ENCODE results near the gene NHS. TPM values are rescaled to one million over a fixed set of nuclear protein-coding genes. Genes with fewer than 3 reads are reported as not detected.

The NHS gene
- total RNA-seq, 1 donor = 10.5 TPM

- H3K79me2 ChIP-seq (ENCODE audit: insufficient read depth, low read length) = no peaks in the 10 kb centered on the region
- no peaks in the 10 kb centered on the region for H3K36me3 ChIP-seq (ENCODE audit: insufficient read depth, low read length)
- H3K4me2 ChIP-seq (ENCODE audit: insufficient read depth, low read length) = no peak overlapping the region
- H4K20me1 ChIP-seq (ENCODE audit: insufficient read depth, low read length) = peaks cover 10% of the 10 kb centered on the region
- TF ChIP-seq CTCF (IDR thresholded peaks at IDR 0.05; ENCODE audit: extremely low read depth, low read depth, low read length) = no peak
- no peak overlapping the region for H2AFZ ChIP-seq (ENCODE audit: low read length)
- H3K4me1 ChIP-seq (ENCODE audit: insufficient read depth, low read length) = peaks cover 3% of the 10 kb centered on the region
- no peak overlapping the region for H3K27ac ChIP-seq (ENCODE audit: low read depth, low read length)
- no peak for DNase-seq (ENCODE audit: insufficient read length, low spot score, missing footprints)
- H3K27me3 ChIP-seq (ENCODE audit: insufficient read depth, low read length) = no peaks in the 10 kb centered on the region
- H3K4me3 ChIP-seq (ENCODE audit: insufficient read depth, low read length) = no peak overlapping the region
- H3K9me3 ChIP-seq (ENCODE audit: low read depth, low read length) = no peaks in the 10 kb centered on the region
These were observed 281.6 kb downstream of the NHS start for GRCh38 chrX:17656556-17656955.

GRCh38 chrX:17662391-17662790, 287.4 kb downstream of the NHS start:
- no peak for DNase-seq (ENCODE audit: insufficient read length, low spot score, missing footprints)
- H3K4me1 ChIP-seq (ENCODE audit: insufficient read depth, low read length) = no peaks in the 10 kb centered on the region
- no peak for TF ChIP-seq CTCF (IDR thresholded peaks at IDR 0.05; ENCODE audit: extremely low read depth, low read depth, low read length)
- no peaks in the 10 kb centered on the region for H3K79me2 ChIP-seq (ENCODE audit: insufficient read depth, low read length)
- no peaks in the 10 kb centered on the region for H3K9me3 ChIP-seq (ENCODE audit: low read depth, low read length)
- H3K4me3 ChIP-seq (ENCODE audit: insufficient read depth, low read length) = no peak overlapping the region
- H2AFZ ChIP-seq (ENCODE audit: low read length) = no peak overlapping the region
- H3K27ac ChIP-seq (ENCODE audit: low read depth, low read length) = no peak overlapping the region
- H3K27me3 ChIP-seq (ENCODE audit: insufficient read depth, low read length) = no peaks in the 10 kb centered on the region
- H3K36me3 ChIP-seq (ENCODE audit: insufficient read depth, low read length) = no peaks in the 10 kb centered on the region
- no peak overlapping the region for H3K4me2 ChIP-seq (ENCODE audit: insufficient read depth, low read length)
- peaks cover 10% of the 10 kb centered on the region for H4K20me1 ChIP-seq (ENCODE audit: insufficient read depth, low read length)

- no peak for DNase-seq (ENCODE audit: insufficient read length, low spot score, missing footprints)
- TF ChIP-seq CTCF (IDR thresholded peaks at IDR 0.05; ENCODE audit: extremely low read depth, low read depth, low read length) = no peak
- Histone ChIP-seq H2AFZ (ENCODE audit: low read length) (no peak overlapping the region), H3K4me2 (ENCODE audit: insufficient read depth, low read length) (no peak overlapping the region), H3K27ac (ENCODE audit: low read depth, low read length) (no peak overlapping the region), H3K36me3 (ENCODE audit: insufficient read depth, low read length) (no peaks in the 10 kb centered on the region), H3K27me3 (ENCODE audit: insufficient read depth, low read length) (no peaks in the 10 kb centered on the region), H3K4me3 (ENCODE audit: insufficient read depth, low read length) (no peak overlapping the region), H3K4me1 (ENCODE audit: insufficient read depth, low read length) (no peaks in the 10 kb centered on the region), H3K79me2 (ENCODE audit: insufficient read depth, low read length) (no peaks in the 10 kb centered on the region), H3K9me3 (ENCODE audit: low read depth, low read length) (no peaks in the 10 kb centered on the region), H4K20me1 (ENCODE audit: insufficient read depth, low read length) (peaks cover 2% of the 10 kb centered on the region)
These were observed 293.9 kb downstream of the NHS start for GRCh38 chrX:17668929-17669328.

- Histone ChIP-seq H3K9me3 (ENCODE audit: low read depth, low read length) (no peaks in the 10 kb centered on the region), H2AFZ (ENCODE audit: low read length) (no peak overlapping the region), H3K27me3 (ENCODE audit: insufficient read depth, low read length) (no peaks in the 10 kb centered on the region), H3K4me2 (ENCODE audit: insufficient read depth, low read length) (no peak overlapping the region), H3K4me1 (ENCODE audit: insufficient read depth, low read length) (no peaks in the 10 kb centered on the region), H3K27ac (ENCODE audit: low read depth, low read length) (no peak overlapping the region), H3K79me2 (ENCODE audit: insufficient read depth, low read length) (no peaks in the 10 kb centered on the region), H4K20me1 (ENCODE audit: insufficient read depth, low read length) (peaks cover 2% of the 10 kb centered on the region), H3K36me3 (ENCODE audit: insufficient read depth, low read length) (no peaks in the 10 kb centered on the region), H3K4me3 (ENCODE audit: insufficient read depth, low read length) (no peak overlapping the region)
- no peak for TF ChIP-seq CTCF (IDR thresholded peaks at IDR 0.05; ENCODE audit: extremely low read depth, low read depth, low read length)
- no peak for DNase-seq (ENCODE audit: insufficient read length, low spot score, missing footprints)
These were observed 294.5 kb downstream of the NHS start for GRCh38 chrX:17669458-17669857.

Data from osteoblast (primary cell).